GM18519 (cell line): ENCODE data around the gene ANGPTL2.
"Not testable (repeated sequence)": the region's sequence is repeated elsewhere in the genome, so short reads cannot be mapped to it uniquely, and the experiment has no call there.

Source experiments
- ATAC-seq: cut with Tn5 transposase; IDR thresholded peaks from one replicate; pipeline ENCODE4 v1.9.1; 2021; ENCODE audit warnings: mild to moderate bottlenecking, moderate library complexity; ENCODE audit not compliant: unreplicated experiment, low FRiP score

ANGPTL2 gene

DNA sequence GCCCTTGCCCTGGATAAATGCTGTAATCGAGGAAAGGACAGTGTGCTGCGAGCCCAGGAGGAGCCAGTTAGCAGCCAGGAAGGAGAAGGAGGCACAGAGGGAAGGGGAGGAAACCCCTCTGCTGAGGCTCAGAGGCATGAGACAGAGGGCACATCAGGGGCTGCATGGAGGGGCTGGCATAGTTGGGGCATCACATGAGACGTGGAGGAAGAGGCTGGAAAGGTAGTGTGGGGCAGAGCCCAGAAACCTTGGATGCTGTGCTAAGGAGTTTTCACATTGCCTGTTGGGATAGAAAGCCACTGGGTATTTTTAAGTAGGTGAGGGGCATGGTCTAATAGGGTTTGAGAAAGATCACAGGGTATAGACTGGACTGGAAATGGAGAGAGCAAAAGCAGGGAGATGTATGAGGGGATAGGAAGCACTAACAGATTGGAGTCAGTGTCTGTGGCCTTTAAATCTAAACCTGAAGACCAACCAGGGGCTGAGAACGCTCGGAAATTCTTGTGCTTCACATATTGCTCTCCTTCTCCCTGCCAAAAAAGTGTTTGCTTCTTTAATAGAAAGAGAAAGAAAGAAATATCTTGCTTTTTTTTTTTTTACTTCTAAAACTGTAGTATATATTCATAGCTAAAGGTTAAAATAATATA is 33.0 kb upstream of the ANGPTL2 start:
- no peak for ATAC-seq

DNA sequence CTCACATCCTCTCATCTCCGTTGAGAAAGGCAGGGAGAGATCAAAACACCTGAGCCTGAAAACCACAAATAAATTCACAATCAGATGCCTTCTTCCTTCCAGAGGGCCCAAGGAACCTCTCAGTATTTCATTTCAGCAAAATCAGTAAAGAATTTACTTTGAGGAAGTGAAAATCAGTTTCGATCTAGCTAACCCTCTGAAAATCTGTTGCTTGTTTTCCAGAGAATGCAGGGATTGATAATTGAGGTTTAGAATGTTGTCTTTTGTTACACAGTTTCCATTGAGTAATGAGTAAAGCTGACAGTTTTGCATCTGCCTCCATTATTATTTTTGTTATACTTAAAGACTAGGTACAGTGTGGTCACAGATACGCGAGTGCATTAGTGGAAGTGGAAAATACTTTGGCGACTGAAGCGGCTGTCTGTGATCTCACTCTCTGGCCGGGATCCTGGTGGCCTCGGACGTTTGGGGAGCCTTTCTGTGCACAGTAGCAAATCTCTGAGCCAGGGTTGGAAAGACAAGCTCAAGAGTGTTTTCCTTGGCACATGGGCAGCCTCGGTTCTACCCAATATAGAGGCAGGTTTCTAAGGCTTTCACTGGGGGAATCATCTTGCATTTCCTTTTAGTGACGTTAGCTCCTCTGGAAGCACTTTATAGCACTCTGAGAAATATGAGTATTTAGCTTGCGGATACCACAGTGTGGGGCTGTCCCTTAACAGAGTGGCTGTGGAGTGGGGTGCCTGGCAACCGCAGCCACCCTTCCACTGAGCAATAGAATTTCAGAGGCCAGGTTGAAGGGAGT is 32.2 kb upstream of the ANGPTL2 start:
- ATAC-seq: no peak

DNA sequence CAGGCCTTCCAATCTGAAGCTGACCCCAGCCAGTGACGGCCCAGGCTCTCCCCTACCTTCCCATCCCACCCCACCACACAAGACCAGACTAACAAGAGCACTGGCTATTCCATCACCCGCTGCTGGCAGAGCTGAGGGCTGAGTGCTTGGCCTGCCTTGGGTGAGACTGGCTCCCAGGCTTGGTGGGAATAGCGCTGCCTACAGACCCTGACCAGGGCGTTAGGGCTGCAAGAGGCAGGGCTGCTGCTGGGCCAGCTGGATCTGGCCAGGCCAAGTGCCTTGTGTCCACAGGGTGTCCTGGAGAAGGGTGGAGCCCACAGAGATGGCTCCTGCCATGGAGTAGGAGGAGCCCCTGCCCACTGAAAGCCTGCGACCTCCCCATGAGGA is 31.6 kb upstream of the ANGPTL2 start:
- no peak for ATAC-seq

DNA sequence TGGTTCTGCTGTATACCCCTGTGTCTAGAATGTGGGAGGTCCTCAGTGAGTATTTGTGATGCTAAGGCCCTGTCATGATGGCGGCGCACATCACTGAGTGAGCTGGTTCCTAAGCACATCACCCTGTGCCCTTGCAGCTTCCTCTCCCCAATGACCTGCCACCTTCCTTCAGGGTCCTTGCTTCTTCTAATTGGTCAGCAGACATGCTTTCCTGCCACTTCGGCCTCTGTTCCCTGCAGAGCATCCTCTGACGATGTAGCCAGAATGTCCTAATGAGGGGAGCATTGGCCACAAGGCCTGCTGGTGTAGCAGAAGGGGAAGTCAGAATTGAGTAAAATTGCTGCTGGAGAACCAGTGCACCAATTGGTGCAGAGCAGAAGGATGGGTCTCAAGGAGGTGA is 31.1 kb upstream of the ANGPTL2 start:
- ATAC-seq: no peak

DNA sequence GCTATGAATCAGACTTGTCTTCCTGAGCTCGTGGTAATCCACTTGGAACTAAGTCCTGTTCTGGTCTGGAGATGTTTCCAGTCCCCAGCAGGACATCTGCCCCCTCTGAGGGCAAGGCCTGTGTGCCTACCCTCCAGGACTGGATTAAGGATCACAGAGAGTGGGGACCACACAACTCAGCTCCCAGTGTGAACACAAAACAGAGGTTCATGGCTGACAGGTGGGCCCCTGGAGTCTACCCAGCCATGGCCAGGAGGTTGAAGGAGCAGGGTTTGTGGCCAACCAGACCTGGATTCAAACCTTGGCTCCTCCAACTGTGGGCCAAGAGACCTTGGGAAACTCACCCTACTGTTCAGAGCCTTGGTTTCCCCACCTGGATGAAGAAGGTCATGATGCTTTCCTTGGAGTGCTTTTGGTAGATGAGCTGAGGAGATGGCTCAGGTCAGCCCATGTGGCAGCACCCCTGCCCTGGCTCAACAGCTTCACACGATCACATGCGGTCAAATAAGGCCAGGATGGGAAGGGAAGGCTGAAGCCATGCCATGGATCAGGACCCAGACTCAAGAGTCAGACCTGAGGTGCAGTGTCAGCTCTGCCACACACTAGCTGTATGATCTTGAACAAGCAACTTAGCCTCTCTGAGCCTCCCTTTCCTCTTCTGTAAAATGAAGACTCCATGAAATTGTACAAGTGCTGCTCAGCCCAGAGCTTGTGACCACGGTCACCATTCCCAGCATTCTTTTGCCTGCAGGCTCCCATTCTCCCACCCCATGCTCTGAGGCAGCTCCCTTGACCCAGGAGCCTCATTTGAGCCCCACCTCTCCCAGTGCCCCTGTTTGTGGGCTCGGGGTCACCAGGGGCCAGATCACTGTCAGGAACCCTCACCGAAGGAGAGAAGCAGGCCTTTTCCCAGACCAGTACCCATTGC is 27.3 kb upstream of the ANGPTL2 start:
- ATAC-seq: no peak

DNA sequence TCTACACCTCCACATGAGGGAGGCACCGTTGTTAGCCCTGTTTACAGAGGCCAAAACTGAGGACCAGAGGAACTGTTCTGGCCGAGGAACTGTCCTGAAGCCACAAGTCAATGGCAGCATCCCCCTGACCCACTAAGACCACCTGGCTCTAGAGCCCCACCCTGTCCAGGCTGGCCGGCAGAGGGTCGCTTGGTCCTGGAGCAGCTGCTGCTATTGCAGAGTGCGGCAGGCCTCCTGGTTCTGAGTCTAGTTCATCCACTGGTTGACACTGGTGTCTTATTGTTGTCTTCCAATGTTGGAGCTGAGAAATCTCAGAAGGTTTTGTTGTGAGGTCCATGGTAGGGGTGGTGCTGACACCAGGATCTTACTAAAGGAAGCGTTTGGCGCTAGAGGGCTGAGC is 26.6 kb upstream of the ANGPTL2 start:
- no peak for ATAC-seq

DNA sequence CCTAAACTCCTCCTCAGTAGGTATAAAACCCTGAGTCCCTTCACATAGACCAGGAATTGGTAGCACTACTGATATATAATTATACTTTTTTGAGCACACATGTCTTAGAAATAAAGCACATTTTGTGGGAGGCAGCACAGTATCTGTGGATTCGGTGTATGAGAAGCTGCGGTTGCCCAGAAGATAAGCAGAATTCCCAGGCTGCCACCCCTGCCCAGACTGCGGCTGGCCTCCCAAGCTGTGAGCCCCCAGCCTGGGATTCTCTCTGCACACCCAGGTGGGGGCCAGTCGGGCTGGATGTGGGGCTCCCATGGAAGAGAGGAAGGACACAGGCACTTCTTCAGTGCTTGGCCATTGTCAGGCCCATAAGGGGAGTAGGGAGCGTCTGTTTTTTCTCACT is 25.6 kb upstream of the ANGPTL2 start:
- no peak for ATAC-seq

DNA sequence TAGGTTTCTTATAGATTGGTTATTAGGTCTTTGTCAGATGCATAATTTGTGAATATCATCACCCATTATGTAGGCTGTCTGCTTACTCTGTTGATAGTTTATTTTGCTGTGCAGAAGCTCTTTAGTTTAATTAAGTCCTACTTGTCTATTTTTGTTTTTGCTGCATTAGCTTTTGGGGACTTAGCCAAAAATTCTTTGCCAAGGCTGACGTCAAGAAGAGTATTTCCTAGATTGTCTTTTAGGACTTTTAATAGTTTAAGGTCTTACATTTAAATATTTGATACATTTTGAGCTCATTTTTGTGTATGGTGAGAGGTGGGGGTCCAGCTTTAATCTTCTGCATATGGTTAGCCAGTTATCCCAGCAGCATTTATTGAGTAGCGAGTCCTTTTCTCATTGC is 24.8 kb upstream of the ANGPTL2 start:
- no peak for ATAC-seq

DNA sequence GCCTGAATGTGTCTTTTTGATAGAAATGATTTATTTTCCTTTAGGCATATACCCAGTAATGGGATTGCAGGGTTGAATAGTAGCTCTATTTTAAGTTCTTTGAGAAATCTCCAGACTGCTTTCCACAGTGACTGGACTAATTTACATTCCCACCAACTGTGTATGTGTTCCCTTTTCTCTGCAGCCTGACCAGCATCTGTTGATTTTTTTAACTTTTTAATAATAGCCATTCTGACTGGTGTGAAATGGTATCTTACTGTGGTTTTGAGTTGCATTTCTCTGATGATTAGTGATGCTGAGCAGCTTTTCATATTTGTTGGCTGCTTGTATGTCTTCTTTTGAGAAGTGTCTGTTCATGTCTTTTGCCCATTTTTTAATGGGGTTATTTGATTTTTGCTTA is 24.4 kb upstream of the ANGPTL2 start:
- not testable (repeated sequence) for ATAC-seq

DNA sequence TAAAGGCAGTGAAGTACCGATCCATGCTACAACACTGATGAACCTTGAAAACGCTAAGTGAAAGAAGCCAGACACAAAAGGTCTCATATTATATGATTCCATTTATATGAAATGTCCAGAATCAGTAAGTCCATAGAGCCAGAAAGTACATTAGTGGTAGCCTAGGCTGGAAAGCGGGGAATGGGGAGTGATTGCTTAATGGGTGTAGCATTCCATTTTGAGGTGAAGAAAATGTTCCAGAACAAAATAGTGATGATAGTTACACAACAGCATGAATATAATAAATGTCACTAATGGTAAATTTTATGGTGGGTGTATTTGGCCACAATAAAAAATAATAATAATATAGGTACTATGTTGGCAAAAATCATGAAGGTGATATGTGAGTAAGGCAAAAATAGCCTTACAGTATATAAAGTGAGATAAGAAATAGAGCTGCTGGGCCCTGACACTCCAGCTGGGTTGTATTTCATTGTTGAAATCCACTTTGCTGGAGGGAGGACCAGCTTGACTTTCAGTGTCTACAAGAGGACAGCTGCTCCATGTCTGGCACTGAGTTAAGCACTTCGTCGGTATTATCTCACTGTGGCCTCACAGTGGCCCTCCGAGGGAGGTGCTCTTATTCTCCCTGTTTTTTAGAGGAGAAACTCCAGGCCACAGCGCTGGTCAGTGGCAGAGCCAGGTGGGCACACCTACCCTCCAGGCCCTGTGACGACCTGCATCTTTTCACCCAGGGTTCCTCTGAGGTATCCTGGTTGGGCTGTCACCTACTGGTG is 22.4 kb upstream of the ANGPTL2 start:
- no peak for ATAC-seq

DNA sequence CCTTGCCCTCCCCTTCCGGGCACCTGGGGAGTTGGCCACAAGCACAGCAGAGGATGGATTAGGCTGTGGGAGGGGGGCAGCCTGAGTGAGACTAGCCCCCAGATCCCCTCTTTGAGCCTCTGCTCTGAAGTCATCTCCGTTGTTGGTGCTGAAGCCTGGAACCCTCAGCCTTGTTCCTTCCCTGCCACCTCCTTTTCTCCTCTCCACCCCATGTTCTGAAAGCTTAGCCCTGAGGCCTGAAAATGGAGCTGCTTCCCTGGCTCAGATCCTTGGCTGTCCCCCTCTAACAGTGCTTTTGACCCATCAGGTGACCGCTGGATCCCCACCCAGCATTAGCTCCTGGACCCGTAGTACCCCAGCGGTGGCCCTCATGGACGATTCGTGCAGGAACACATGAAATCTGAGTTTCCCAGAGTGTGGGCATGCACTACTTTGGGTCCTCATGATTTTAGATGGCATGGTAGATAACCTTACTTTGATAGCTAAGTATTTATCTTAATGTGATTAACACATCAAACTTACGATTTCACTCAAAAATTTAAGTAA is 21.6 kb upstream of the ANGPTL2 start:
- no peak for ATAC-seq

DNA sequence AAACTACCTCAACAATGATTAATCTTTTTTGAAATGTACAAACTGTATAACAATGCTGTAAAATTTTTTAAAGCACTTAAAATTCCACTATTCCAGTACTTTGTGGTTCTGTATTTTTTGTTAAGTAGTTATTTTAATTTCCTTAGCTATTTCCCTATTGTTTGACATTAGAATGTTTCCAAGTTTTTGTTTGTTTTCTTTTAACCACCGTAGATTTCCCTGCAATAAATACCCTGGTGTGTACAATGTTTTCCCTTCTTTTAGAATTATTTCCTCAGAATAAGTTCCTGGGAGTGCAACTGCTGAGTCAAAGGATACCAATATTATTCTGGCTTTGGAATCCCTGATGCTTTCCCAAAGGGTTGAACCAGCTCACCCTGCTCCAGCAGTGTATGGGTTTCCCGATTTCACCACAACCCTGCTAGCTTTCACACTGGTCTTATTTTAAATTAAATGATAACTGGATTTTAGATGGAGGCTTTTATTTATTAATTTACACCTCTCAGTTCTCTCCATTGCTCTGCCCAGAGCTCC is 20.6 kb upstream of the ANGPTL2 start:
- no peak for ATAC-seq

DNA sequence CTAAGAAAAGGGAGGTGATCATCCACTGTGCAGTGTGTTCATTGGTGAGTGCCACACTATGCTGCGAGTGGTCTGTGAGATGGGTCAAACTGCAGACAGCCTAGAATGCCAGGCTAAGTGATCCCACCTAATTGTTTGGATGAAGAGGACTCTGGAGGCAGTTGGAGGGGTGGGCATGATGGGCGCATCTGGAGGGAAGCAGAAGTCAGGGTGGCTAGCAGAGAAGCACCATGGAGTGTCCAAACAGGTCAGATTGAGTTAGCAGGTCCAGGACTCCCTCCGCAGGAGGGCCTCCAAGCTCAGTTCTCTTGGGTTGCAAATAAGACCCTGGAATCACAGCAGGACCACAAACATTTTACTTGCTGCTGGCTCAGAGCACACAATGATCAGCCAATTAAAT is 19.9 kb upstream of the ANGPTL2 start:
- ATAC-seq: no peak

DNA sequence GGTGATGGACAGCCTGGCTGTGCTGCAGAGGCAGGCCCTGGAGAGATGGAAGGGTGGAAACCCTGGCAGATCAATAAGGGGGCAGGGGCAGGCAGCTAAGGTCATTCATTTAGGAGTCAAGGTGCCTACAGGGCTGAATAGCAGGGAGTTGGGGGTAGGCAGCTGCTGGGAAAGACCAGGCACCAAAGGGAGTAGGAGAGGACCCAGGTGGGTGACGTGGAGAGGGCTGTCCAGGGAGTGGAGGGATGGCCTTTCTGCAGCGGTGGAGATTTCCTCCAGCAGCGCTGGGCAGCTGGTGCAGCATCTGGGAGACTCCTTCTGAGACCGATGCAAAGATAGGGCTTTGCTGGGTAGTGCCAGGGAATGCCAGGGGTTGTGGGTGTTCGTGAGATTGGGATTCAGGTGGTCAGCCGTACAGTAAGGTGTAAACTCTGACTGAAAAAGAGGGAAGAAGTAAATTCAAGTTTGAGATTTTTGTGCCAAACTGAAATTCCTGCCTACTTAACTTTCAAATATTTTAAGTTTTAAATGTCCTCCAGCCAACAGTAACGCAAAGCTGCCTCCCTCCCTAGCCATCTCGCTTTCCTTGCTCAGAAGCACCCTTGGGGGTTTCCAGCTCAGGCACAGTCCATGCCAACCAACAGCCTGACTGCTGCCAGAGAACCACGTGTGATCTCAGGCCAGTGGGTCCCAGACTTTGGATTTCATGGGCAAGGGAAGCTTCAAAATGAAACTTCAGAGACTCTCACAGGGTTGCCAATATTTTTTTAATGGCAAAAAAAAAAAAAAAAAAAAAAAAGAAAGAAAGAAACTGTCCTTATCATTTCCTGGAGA is 18.6 kb upstream of the ANGPTL2 start:
- no peak for ATAC-seq

DNA sequence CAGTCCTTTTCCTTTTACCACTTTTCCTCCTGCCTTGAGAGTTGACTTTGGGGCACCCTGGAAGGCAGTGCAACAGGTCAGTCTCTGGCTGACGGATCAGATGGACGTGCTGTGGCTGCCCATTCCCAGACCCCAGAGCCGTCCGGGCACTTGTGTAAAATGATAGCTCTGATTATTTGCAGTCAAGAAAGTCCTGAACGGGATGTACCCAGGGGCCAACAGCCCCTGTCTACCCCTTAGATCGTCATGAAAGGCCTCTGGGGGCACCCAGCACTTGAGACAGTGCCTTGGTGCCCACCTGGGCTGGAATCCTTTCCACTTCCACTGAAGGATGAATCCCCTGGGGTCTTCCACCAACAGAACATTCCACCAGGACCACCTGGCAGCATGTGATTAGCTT is 17.7 kb upstream of the ANGPTL2 start:
- ATAC-seq: no peak

DNA sequence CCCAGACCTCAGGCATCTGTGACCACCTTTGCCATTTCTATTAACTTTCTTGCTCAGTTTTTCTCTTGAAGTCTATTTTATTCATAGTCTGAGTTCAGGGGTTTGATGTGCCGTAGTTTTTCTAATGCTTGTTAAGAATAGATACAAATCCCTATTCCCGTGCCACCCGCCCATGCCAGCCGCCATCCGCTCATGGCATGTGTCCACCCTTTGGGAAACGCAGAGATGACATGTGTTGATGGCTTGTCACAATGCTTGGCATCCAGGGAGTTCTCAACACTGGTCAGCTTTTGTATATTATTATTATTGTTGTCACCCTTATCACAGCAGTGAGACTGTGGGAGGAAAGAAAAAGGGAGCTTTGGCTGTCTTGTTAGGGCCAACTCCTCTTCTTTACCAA is 17.3 kb upstream of the ANGPTL2 start:
- ATAC-seq: no peak

DNA sequence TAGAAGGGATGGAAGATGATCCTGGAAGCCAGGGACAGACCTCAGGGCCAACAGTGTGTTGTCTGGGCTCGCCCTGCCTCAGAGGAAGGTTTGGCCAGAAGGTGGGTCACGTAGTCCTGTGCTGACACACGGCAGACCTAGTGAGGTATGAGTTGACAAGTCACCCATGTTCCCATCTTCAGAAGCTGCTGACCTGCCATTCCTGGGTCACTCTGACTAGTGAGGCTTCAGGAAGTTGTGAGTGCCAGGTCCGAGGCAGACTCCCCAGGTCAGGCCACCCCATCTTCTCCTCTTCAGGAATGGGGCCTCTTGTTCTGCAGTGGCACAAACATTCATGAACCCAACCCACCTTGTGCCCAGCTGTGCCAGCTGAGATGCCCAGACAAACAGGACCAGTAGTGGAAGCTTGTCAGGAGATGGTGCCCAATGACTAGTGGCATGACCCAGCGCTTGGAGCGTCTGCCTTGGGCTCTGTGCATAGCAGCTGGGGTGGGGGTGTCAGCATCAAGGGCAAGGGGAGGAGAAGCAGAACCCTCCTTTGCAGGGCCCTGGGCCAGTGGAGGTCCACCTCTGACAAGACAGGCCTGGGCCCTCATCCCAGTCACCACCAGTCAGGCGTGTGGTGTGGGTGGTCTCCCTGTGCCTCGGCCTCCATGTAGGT is 16.8 kb upstream of the ANGPTL2 start:
- ATAC-seq: no peak

DNA sequence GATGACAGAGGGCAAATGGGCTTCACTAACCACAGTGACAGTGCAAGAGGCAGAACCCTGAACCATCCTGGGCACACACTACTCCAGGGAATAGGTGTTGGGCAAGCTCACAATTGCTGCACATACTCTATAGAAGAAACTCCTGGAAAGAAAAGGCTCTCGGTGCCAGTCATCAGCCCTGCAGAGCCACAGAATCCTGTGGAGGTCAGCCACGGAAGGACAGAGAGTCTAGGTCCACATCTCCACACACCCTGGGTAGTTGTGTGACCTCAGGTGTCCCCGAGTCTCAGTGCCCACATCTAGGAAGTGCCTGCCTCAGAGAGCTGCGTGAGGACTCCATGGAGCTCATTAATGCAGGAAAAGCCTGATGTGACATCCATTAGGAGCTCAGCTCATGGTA is 16.0 kb upstream of the ANGPTL2 start:
- no peak for ATAC-seq
